Left lung (tissue), 10 donors: ENCODE measurements around the gene ATXN1. TPM values are rescaled to one million over a fixed set of nuclear protein-coding genes. Genes with fewer than 3 reads are reported as not detected.

Experiments used
- ATAC-seq: fragments of 200-7000 bp; cut with Tn5 transposase; one replicate; pipeline ENCODE4 v1.9.1; 2020; ENCODE audit warnings: moderate library complexity
- DNase-seq, 4 donors: peaks; one replicate each; pipeline ENCODE4 v3.0.0-alpha.2; 2013 to 2020
- H3K27ac ChIP-seq, 2 donors: fragments of 200-600 bp; sonication (generic) in 1 of 2; one replicate each; pipeline versions ENCODE4 v1.5.0 to v1.8.0; 2020 to 2021
- H3K27me3 ChIP-seq, 2 donors: fragments of 200-600 bp; sonication (generic) in 1 of 2; one replicate each; pipeline versions ENCODE4 v1.5.0 to v1.8.0; 2020 to 2021
- H3K36me3 ChIP-seq, 2 donors: fragments of 200-600 bp; sonication (generic) in 1 of 2; one replicate each; pipeline versions ENCODE4 v1.5.0 to v1.8.0; 2020 to 2021
- H3K4me1 ChIP-seq, 2 donors: fragments of 200-600 bp; one replicate each; pipeline ENCODE4 v1.8.0; 2021
- H3K4me3 ChIP-seq, 2 donors: fragments of 200-600 bp; sonication (generic) in 1 of 2; one replicate each; pipeline versions ENCODE4 v1.5.0 to v1.8.0; 2020 to 2021; ENCODE audit warnings: mild to moderate bottlenecking in 1 of 2
- H3K9me3 ChIP-seq, 2 donors: fragments of 200-600 bp; sonication (generic) in 1 of 2; one replicate each; pipeline versions ENCODE4 v1.5.0 to v1.8.0; 2020 to 2021
- CTCF ChIP-seq, 2 donors: fragments of 200-600 bp; sonication (generic) in 1 of 2; IDR thresholded peaks; one replicate each; pipeline versions ENCODE4 v1.5.0 to v1.8.0; 2021; ENCODE audit warnings: antibody characterized with exemption in 2 of 2
- intact Hi-C, 2 donors: fragments of 100-400 bp; cut with DNase I; formaldehyde crosslinking; loops; one replicate each; pipeline versions ENCODE4 v1.11.2 to v1.14.2; 2022
- polyA plus RNA-seq, 6 donors: library from polyadenylated mRNA; unstranded; fragments of 120-200 nt; gene quantifications; one replicate each; pipeline ENCODE4 v1.2.1, GENCODE V29; 2013; ENCODE audit not compliant: insufficient read length in 6 of 6
- total RNA-seq, 2 donors: library from RNA; stranded (reverse); fragmentation: NEBNext Ultra II Directional; extraction: Animal tissue kit (Norgen Biotek cat#: 25700); gene quantifications; one replicate each; pipeline ENCODE4 v1.2.1, GENCODE V29; 2021
- donor health status: DM: no; HTN: yes; CAD: no.
- donor health status: DM: no; HTN: no; CAD: no.

ATXN1 gene
- total and polyA plus RNA-seq, 8 donors = 23.3 to 67.4 (median 27.3) TPM

DNA sequence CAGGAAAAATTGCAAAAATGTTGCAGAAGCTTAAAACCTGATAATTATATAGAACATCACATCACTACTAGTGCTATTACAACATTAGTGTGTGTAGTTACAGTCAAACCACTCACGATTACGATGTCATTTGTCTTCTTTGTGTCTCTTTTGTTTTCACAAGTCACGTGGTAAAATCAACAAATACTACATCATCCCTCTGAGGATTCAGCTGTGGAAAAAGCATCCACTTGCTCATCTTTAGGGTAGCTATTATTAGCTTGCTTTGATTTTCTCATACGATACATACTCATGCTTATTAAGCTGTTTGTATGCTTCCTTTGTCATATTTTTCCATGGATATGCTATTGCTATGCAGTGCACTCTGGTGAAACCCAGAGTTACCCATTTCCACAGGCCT lies 22.2 kb upstream of the ATXN1 start:
- no peaks in the 10 kb centered on the region for H3K4me1 ChIP-seq
- intact Hi-C loops = no loop called here
- H3K4me3 ChIP-seq = no peak overlapping the region
- TF ChIP-seq CTCF (IDR thresholded peaks at IDR 0.05) = no peak
- ATAC-seq (no peak), DNase-seq (no peak)
- no peaks in the 10 kb centered on the region for H3K36me3 ChIP-seq
- no peaks in the 10 kb centered on the region for H3K9me3 ChIP-seq
- no peak overlapping the region for H3K27ac ChIP-seq
- no peaks in the 10 kb centered on the region for H3K27me3 ChIP-seq

GRCh38 chr6:16782278-16782677 lies 21.0 kb upstream of the ATXN1 start:
- TF ChIP-seq CTCF (IDR thresholded peaks at IDR 0.05) = no peak
- ATAC-seq (no peak), DNase-seq (no peak)
- Histone ChIP-seq H3K36me3 (no peaks in the 10 kb centered on the region), H3K4me1 (no peaks in the 10 kb centered on the region), H3K4me3 (no peak overlapping the region), H3K27me3 (no peaks in the 10 kb centered on the region), H3K27ac (no peak overlapping the region), H3K9me3 (no peaks in the 10 kb centered on the region)
- intact Hi-C loops = no loop called here

DNA sequence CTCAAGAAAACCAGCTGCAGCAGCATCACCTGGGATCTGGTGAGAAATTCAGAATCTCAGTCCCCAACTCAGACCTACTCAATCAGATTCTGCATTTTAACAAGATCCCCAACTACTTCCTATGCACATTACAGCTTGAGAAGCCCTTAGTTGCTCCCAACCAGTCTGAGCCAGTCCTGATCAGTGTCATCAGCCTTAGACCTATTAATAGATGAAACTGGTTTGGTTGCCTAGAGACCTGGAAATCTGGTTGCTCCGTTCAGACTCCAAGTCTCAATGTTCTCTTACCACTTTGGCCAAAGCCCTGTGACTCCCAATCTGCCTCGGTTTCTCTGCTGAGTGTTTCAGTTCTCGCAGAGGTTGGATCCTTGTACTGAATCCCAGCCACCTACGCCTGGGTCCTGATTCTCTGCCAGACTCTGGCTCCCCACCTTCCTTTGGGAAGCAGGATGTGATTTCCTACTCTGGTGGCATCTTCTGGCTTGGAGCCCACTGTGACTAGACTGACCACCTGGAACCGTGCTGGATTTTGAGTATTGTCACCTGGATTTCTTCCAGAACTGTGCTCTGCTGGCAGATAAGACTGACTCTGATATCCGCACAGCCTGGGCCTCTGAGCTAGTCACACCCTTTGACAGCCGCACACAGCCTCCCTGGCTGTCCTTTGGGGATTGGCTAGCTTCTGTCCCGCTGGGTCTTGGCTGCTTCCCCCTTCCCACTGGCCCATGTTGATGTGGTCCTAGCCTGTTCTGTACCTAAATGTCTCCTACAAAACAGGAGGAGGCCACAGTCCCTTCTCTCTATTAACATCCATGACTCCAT lies 20.3 kb upstream of the ATXN1 start:
- TF ChIP-seq CTCF (IDR thresholded peaks at IDR 0.05) = no peak
- no peaks in the 10 kb centered on the region for H3K4me1 ChIP-seq
- peak; percentile 22 for ATAC-seq
- no peaks in the 10 kb centered on the region for H3K27me3 ChIP-seq
- no peaks in the 10 kb centered on the region for H3K36me3 ChIP-seq
- no peaks in the 10 kb centered on the region for H3K9me3 ChIP-seq
- no peak for DNase-seq
- H3K27ac ChIP-seq = no peak overlapping the region
- intact Hi-C loops = no loop called here
- no peak overlapping the region for H3K4me3 ChIP-seq

DNA sequence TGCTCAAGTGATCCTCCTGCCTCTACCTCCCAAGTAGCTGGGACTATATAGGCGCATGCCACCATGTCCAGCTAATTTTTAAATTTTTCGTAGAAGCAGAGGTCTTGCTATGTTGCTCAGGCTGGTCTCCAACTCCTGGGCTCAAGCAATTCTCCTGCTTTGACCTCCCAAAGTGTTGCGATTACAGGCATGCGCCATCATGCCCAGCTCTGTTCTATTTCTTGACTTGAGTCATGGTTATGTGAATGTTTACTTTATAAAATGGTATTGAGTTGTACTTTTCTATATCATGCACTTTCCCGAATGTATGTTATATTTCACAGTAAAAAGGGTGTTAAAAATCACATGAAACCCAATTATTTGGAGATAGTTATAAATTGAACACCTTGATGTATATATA lies 17.3 kb upstream of the ATXN1 start:
- H3K27ac ChIP-seq = no peak overlapping the region
- no peaks in the 10 kb centered on the region for H3K4me1 ChIP-seq
- ATAC-seq (no peak), DNase-seq (no peak)
- no peaks in the 10 kb centered on the region for H3K9me3 ChIP-seq
- TF ChIP-seq CTCF (IDR thresholded peaks at IDR 0.05) = no peak
- no peaks in the 10 kb centered on the region for H3K36me3 ChIP-seq
- H3K4me3 ChIP-seq = no peak overlapping the region
- H3K27me3 ChIP-seq = no peaks in the 10 kb centered on the region
- intact Hi-C loops = loop anchor here in 1 of 2 donors (10.0 kb wide), 1 partner anchor 186 kb away; no protein-coding TSS in a partner anchor

GRCh38 chr6:16777794-16778193 lies 16.5 kb upstream of the ATXN1 start:
- Histone ChIP-seq H3K27ac (no peak overlapping the region), H3K4me3 (no peak overlapping the region), H3K27me3 (no peaks in the 10 kb centered on the region), H3K4me1 (no peaks in the 10 kb centered on the region), H3K9me3 (no peaks in the 10 kb centered on the region), H3K36me3 (no peaks in the 10 kb centered on the region)
- DNase-seq = no peak
- ATAC-seq = no peak
- intact Hi-C loops = loop anchor here in 1 of 2 donors (10.0 kb wide), 1 partner anchor 187 kb away; no protein-coding TSS in a partner anchor
- TF ChIP-seq CTCF (IDR thresholded peaks at IDR 0.05) = no peak
